ENCODE results near the gene PHEX. TPM values are rescaled to one million over a fixed set of nuclear protein-coding genes. Genes with fewer than 3 reads are reported as not detected.

PHEX gene
- total and polyA plus RNA-seq, 7 donors = 0.16 to 0.83 (median 0.71) TPM; not detected in 2

- no peak overlapping the region for H3K4me3 ChIP-seq
Observed at GRCh38 chrX:22035236-22035635, 3.1 kb downstream of the PHEX start.

DNA sequence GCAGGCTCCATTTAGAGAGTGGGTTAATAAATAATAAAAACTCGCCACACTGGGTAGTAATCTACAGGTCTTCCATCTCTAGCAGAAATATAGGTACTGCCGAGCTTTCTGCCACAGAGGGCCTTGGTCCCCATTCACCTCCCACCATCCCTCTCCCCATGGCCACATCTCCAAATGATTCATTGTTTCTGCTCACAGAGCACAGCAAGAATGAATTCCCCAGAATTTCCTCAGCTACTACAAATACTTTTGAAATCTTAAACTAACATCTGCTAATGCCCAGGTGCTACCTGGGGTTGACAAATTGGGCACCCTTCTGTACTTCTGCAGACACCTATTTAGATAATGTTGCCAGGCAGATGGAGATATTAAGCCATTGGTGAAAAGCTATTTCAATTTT lies 5.1 kb downstream of the PHEX start:
- Histone ChIP-seq H3K36me3 (no peaks in the 10 kb centered on the region), H3K4me3 (no peak overlapping the region), H3K4me1 (no peaks in the 10 kb centered on the region), H3K27me3 (no peaks in the 10 kb centered on the region), H3K9me3 (no peaks in the 10 kb centered on the region), H3K27ac (no peak overlapping the region)
- DNase-seq = no peak
- WGBS, 2 donors = 62 to 81% methylated on average over 2 of the region's 2 CpGs
- no peak for TF ChIP-seq CTCF (IDR thresholded peaks at IDR 0.05)
- no peak for TF ChIP-seq POLR2AphosphoS5 (IDR thresholded peaks at IDR 0.05)
- TF ChIP-seq POLR2A (IDR thresholded peaks at IDR 0.05) = no peak
- no peak for TF ChIP-seq EP300 (IDR thresholded peaks at IDR 0.05)
- intact Hi-C loops (cut with DNase I) = no loop called here

More at GRCh38 chrX:22035236-22035635, 3.1 kb downstream of the PHEX start:
- no peak overlapping the region for H3K27ac ChIP-seq
- no peak for TF ChIP-seq POLR2A (IDR thresholded peaks at IDR 0.05)
- TF ChIP-seq POLR2AphosphoS5 (IDR thresholded peaks at IDR 0.05) = no peak
- no peak for TF ChIP-seq CTCF (IDR thresholded peaks at IDR 0.05)
- TF ChIP-seq EP300 (IDR thresholded peaks at IDR 0.05) = no peak
- no peaks in the 10 kb centered on the region for H3K4me1 ChIP-seq
- no peaks in the 10 kb centered on the region for H3K27me3 ChIP-seq
- no peaks in the 10 kb centered on the region for H3K9me3 ChIP-seq
- 52 to 83% methylated on average over 1 of the region's 1 CpG for WGBS, 2 donors
- no peaks in the 10 kb centered on the region for H3K36me3 ChIP-seq
- no peak for DNase-seq
- intact Hi-C loops (cut with DNase I) = no loop called here

DNA sequence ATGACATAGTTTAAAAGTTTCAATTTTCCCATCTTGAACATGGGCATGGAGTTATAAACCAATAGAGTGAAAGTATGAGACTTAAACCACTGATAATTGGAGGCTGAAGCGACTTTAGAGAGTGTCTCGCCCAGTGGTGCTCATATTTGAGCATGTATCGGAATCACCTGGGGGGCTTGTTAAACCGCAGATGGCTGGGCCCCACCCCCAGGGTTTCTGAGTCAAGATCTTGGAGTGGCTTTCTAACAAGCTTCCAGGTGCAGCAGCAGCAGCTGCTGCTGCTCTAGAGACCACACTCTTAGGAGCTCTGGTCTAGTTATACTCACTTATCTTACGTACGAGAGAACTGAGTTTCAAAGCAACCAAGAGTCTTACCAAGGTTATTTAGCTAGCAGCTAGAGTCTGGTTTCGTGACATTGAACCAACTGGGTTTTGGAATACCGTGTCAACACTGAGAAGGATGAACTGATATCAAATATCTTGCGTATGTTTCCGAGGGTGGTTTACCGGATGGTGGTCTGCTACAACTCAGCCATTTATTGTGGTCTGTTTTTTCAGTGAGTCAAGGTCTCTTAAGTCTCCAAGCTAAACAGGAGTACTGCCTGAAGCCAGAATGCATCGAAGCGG lies 5.9 kb downstream of the PHEX start:
- Histone ChIP-seq H3K4me1 (no peaks in the 10 kb centered on the region), H3K36me3 (no peaks in the 10 kb centered on the region), H3K9me3 (no peaks in the 10 kb centered on the region), H3K27me3 (no peaks in the 10 kb centered on the region), H3K4me3 (no peak overlapping the region), H3K27ac (no peak overlapping the region)
- 84 to 91% methylated on average over 13 of the region's 13 CpGs for WGBS, 2 donors
- no peak for TF ChIP-seq POLR2AphosphoS5 (IDR thresholded peaks at IDR 0.05)
- no peak for TF ChIP-seq EP300 (IDR thresholded peaks at IDR 0.05)
- no peak for TF ChIP-seq POLR2A (IDR thresholded peaks at IDR 0.05)
- no peak for TF ChIP-seq CTCF (IDR thresholded peaks at IDR 0.05)
- intact Hi-C loops (cut with DNase I) = no loop called here
- DNase-seq = no peak

GRCh38 chrX:22039541-22039940 lies 7.4 kb downstream of the PHEX start:
- WGBS, 2 donors = 83 to 85% methylated on average over 6 of the region's 6 CpGs
- Histone ChIP-seq H3K4me1 (no peaks in the 10 kb centered on the region), H3K9me3 (no peaks in the 10 kb centered on the region), H3K27me3 (no peaks in the 10 kb centered on the region), H3K4me3 (no peak overlapping the region), H3K27ac (no peak overlapping the region), H3K36me3 (no peaks in the 10 kb centered on the region)
- intact Hi-C loops (cut with DNase I) = no loop called here
- DNase-seq = no peak
- TF ChIP-seq POLR2A (IDR thresholded peaks at IDR 0.05) (no peak), POLR2AphosphoS5 (IDR thresholded peaks at IDR 0.05) (no peak), CTCF (IDR thresholded peaks at IDR 0.05) (no peak), EP300 (IDR thresholded peaks at IDR 0.05) (no peak)

DNA sequence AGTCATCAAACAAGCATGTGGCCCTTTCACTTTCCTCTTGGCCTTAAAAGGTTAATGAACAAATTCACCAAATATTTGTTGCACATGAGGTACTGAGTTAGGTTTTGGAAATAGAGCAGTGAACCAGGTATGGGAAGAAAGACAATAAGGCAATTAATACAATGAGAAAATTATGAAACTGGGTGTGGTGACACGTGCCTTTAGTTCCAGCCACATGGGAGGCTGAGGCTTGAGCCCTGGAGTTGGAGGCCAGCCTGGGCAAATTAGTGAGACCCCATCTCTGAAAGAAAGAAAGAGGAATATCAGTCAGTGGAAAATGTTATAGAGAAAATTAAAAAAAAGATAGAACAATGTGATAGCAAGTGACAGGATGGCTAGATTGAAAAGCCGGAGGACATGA lies 8.1 kb downstream of the PHEX start:
- TF ChIP-seq CTCF (IDR thresholded peaks at IDR 0.05) (no peak), POLR2A (IDR thresholded peaks at IDR 0.05) (no peak), EP300 (IDR thresholded peaks at IDR 0.05) (no peak), POLR2AphosphoS5 (IDR thresholded peaks at IDR 0.05) (no peak)
- Histone ChIP-seq H3K4me3 (no peak overlapping the region), H3K4me1 (no peaks in the 10 kb centered on the region)

More for the DNA sequence above, 8.1 kb downstream of the PHEX start:
- Histone ChIP-seq H3K36me3 (no peaks in the 10 kb centered on the region), H3K27ac (no peak overlapping the region), H3K9me3 (no peaks in the 10 kb centered on the region), H3K27me3 (no peaks in the 10 kb centered on the region)
- intact Hi-C loops (cut with DNase I) = no loop called here
- no peak for DNase-seq
- WGBS, 2 donors = 87 to 92% methylated on average over 2 of the region's 2 CpGs

All from sigmoid colon (tissue), 7 donors.